ENCODE measurements around the gene TM4SF20.

TM4SF20 gene

GRCh38 chr2:227379095-227379494 lies at the start of gene TM4SF20:
TM4SF20 (minus strand) TSS chr2:227379306; CDS start chr2:227379268, 38 bp downstream.
- no peak for DNase-seq

GRCh38 chr2:227428731-227429285 lies 49.7 kb upstream of the TM4SF20 start:
- DNase-seq, result no peak

GRCh38 chr2:227423656-227424499 lies 44.8 kb upstream of the TM4SF20 start:
- peak; percentile 31 to 40 for DNase-seq

GRCh38 chr2:227420087-227421052 lies 41.3 kb upstream of the TM4SF20 start:
- DNase-seq, result no peak

GRCh38 chr2:227416701-227417100 lies 37.6 kb upstream of the TM4SF20 start:
- no peak for DNase-seq

- no peak for DNase-seq
Observed at GRCh38 chr2:227415538-227416424, 36.7 kb upstream of the TM4SF20 start.

GRCh38 chr2:227414846-227415245 lies 35.7 kb upstream of the TM4SF20 start:
- no peak for DNase-seq

GRCh38 chr2:227413371-227413770 lies 34.3 kb upstream of the TM4SF20 start:
- no peak for DNase-seq

DNA sequence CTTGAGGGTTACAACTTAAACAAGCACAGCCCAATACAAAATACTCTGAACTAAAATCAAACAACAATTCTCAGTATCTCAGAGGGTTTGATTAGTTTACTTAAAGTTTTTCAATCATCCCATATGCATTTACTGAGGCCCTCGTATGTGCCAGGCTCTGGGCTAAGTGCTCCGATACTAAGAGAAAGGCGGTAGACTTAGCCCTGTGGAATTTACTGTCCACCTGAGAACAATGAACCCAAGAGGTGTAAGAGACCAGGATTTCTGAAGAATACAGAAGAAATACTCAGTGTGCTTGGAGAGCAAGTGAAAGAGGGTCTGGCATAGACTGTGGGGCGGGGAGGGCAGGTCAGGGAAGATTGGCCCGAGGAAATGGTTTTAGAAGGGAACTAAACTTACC lies 33.8 kb upstream of the TM4SF20 start:
- no peak for DNase-seq

GRCh38 chr2:227411990-227412350 lies 32.9 kb upstream of the TM4SF20 start:
- DNase-seq, result no peak

GRCh38 chr2:227411320-227411989 lies 32.3 kb upstream of the TM4SF20 start:
- no peak for DNase-seq

GRCh38 chr2:227410191-227410590 lies 31.1 kb upstream of the TM4SF20 start:
- no peak for DNase-seq

- DNase-seq, result no peak
Observed at GRCh38 chr2:227407591-227408151, 28.6 kb upstream of the TM4SF20 start.

DNA sequence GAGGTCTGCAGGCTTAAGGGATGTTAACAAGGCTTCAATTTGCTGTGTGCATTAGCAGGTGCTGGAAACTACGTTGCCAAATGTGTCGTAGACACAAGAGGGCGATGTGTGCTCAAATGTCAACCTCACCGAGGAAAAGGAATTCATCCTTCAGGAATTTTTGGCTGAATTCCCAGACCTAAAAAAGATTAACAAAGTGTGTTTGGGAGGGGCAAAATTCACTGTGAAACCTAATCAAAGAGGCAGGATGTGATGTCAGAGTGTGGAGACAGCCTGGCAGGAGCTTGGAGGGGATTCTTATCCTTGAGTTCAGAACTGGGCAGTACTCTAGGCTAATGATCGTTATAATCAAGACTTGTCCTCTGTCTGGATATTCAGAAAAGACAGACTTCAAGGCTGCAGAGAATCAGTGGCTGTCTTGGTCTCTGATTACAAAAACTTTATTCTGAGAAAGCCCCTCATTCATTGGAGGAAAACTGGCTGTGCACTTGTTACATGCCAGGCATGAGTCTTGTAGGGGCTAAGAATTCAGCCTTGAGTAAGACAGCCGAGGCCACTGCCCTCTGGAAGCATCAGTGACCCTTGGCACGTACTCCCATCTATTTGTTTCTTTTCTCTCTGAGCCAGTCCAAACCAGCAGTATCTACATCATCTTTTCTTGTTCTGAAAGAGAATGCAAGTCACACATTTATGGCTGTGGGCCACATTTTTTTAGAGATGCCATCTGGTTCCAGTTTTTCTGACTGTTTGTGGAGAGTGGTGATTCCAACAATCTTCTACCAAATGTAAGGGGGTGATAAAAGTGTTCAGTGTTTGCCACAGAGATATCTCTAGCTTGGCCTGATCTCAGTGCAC lies 27.3 kb upstream of the TM4SF20 start:
- DNase-seq, result peak; percentile 39 to 76

DNA sequence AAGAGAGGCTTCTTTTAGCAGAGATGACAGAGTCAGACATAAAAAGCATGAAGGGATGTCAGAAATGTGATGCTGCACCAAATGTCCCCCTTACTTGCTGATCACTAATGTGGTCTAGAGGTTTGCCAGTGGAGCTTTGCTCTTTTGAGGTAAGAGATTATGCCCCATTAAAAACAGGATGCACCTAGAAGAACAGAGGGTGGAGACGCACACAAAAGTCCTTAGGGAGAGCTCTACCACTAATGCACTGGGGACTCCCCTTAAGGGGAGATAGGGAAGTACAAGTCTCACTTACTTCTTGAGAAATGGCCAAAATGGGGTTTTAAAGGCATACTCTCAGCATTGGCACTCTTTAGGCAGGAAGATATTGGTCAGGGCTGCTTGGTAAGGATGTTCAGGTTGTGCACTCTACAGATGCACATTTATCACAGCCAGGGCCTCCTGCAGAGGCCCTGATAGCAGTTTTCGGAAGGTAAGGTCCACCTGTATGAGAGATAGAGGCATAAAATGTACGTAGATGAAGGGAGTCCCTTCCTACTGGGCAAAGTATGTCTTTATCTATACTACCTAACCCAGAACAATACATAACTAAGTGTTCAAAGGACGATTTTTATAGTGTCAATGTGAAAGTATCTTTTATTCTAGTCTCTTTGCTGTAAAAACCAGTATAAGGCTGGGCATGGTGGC lies 25.6 kb upstream of the TM4SF20 start:
- DNase-seq, result no peak

- no peak for DNase-seq
Observed at GRCh38 chr2:227402959-227403358, 23.9 kb upstream of the TM4SF20 start.

DNA sequence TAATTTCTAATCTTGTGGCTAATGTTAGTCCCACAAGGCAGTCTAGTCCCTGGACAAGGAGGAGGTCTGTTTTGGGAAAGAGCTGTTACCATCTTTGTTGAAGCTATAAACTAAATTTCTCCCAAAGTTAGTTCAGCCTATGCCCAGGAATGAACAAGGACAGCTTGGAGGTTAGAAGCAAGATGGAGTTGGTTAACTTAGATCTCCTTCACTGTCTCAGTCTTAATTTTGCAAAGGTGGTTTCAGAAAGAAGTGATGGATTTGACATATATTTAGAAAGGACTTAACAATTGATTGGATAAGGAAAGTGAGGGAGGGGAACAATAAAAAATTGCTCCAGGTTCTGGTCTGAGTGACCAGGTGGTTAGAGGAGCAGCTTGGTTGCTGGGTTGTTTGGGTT lies 23.2 kb upstream of the TM4SF20 start:
- DNase-seq, result no peak

DNA sequence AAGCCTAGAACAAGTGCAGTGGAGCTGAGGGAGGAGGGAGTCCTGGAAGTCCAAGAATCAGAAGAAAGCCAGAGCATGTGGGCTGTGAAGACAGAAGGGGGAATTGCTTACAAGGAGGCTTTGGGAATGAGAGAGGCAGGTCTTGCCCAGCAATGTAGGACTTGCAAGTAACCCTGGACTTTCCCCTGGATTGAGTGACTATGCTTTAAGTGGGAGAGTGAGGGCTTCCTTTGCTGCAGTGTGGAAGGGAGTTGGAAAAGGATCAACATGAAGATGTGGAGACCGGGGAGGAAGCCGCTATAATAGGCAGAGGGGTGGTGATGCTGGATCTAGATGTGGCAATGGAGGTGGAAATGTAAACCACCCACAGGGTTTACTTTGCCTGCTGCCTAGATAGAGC lies 22.4 kb upstream of the TM4SF20 start:
- no peak for DNase-seq
